Sigmoid colon (tissue), 4 donors: ENCODE data around the gene KCTD20.

Experiments used
- POLR2A ChIP-seq, 2 donors: fragments of 450-650 bp; IDR thresholded peaks; one replicate each; pipeline ENCODE4 v1.6.1; 2016; ENCODE audit warnings: antibody characterized with exemption in 2 of 2, mild to moderate bottlenecking in 2 of 2, moderate library complexity in 2 of 2
- POLR2AphosphoS5 ChIP-seq, 4 donors: sonication (generic); formaldehyde crosslinking; IDR thresholded peaks; one replicate each; pipeline ENCODE4 v1.6.1; 2017; ENCODE audit warnings: antibody characterized with exemption in 4 of 4
- TF ChIP-seq, protein P1 (sequence below), 4 experiments: fragments of 450-650 bp in 3 of 4; fragments of 200-600 bp in 1 of 4; IDR thresholded peaks; one replicate each; pipeline ENCODE4 v1.5.1; 2016 to 2019; ENCODE audit warnings: antibody characterized with exemption in 4 of 4, mild to moderate bottlenecking in 3 of 4, moderate library complexity in 2 of 4

DNA sequence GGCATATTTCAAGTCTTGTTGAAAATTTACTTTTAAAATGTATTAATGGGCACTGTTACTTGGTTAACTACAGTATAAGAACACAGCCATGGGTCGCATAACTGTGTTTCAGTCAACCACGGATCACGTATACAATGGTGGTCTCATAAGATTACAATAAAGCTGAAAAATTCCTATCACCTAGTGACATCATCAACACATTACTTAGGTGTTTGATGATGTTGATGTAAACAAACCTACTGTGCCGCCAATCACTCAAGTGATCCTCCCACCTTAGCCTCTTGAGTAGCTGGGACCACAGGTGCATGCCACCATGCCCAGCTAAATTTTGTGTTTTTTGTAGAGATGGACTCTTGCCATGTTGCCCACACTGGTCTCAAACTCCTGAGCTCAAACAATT, 38.6 kb upstream of the KCTD20 start:
- TF ChIP-seq, protein P1, sequence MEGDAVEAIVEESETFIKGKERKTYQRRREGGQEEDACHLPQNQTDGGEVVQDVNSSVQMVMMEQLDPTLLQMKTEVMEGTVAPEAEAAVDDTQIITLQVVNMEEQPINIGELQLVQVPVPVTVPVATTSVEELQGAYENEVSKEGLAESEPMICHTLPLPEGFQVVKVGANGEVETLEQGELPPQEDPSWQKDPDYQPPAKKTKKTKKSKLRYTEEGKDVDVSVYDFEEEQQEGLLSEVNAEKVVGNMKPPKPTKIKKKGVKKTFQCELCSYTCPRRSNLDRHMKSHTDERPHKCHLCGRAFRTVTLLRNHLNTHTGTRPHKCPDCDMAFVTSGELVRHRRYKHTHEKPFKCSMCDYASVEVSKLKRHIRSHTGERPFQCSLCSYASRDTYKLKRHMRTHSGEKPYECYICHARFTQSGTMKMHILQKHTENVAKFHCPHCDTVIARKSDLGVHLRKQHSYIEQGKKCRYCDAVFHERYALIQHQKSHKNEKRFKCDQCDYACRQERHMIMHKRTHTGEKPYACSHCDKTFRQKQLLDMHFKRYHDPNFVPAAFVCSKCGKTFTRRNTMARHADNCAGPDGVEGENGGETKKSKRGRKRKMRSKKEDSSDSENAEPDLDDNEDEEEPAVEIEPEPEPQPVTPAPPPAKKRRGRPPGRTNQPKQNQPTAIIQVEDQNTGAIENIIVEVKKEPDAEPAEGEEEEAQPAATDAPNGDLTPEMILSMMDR (IDR thresholded peaks at IDR 0.05): no peak
- TF ChIP-seq POLR2A (IDR thresholded peaks at IDR 0.05) (no peak), POLR2AphosphoS5 (IDR thresholded peaks at IDR 0.05) (no peak)
